HT-29 (cell line): ENCODE measurements around the gene DDX39B. TPM values are rescaled to one million over a fixed set of nuclear protein-coding genes. Genes with fewer than 3 reads are reported as not detected.
"Not testable (repeated sequence)": the region's sequence is repeated elsewhere in the genome, so short reads cannot be mapped to it uniquely, and the experiment has no call there.

ENCODE experiments used
- DNase-seq: peaks from one replicate; pipeline ENCODE4 v3.0.0-alpha.2; 2015; ENCODE audit warnings: low spot score
- total RNA-seq: library from RNA; depleted of rRNA; stranded (reverse); fragments of >200 nt; shearing (Covaris generic); gene quantifications from 2 replicates; pipeline ENCODE4 v1.2.3, GENCODE V29; 2014

Gene DDX39B
- total RNA-seq, 1 experiment from 2014 or later: 685 TPM

DNA sequence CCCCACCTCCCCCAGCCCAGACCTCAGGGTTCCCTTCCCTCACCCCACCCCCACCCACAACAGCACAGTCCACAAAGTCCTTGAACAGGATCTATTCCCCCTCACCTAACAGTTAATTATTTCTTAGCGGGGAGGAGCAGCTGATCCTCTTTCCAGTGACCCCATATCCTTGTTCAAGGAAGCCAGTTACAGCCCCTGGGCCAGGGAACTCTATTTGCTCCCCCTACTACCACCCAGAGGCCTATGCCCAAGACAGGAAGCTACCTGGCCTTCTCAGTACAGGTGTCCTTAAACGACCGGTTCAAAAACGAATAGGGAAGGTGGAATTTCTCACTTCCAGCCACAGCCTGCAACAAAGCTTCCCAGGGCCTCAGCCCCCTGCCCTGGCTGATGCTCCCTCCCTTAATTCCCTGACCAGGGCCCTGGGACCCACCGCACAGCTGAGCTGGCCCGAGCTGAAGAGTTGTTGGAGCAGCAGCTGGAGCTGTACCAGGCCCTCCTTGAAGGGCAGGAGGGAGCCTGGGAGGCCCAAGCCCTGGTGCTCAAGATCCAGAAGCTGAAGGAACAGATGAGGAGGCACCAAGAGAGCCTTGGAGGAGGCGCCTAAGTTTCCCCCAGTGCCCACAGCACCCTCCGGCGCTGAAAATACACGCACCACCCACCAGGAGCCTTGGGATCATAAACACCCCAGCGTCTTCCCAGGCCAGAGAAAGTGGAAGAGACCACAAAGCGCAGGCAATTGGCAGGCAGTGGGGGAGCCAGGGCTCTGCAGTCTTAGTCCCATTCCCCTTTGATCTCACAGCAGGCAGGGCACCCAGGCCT lies 12.3 kb downstream of the DDX39B start:
- DNase-seq: no peak

DNA sequence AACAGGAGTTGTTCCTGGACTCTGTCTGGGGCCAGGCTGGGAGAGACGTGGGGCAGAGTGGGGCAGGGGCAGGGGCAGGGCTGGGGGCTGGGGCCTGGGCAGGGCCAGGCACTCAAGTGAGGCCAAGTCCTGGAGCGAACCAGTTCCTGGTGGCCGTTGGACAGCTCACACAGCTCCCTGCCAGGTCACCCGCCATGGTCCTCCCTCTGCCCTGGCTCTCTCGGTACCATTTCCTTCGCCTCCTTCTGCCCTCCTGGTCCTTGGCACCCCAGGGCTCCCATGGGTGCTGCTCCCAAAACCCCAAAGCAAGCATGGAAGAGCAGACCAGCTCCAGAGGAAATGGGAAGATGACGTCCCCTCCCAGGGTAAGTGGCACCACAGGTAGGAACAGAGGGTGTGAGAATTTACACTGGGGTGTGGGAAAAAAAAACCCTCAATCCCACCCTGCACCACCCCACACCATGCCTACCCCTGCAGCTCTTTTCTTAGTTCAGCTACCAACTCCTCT lies 12.9 kb downstream of the DDX39B start, which contains the start of gene MCCD1:
Gene MCCD1 (plus strand): TSS at position 142 of the 508 bp plus-strand sequence. CDS start 53 bp downstream, at position 195.
- no peak for DNase-seq

DNA sequence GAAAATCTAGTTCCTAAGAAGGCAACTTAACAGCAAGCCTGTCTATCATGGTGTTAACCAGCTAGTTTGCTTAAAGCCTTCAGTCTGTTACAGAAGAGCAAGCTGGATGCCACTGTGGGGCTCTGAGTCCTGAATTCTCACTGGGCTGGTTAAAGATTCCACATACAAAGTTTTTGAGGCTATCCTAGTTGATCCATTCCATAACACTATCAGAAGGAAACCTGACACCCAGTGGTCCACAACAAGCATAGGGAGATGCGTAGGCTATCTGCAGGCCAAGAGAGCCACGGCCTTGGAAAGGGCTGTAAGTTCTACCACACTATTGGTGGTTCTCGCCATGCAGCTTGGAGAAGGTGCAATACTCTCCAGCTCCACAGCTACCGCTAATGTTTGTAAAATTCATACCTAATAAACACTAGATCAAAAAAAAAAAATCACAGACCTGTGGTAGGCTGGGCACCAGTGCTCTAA lies 13.5 kb downstream of the DDX39B start:
- DNase-seq: no peak

DNA sequence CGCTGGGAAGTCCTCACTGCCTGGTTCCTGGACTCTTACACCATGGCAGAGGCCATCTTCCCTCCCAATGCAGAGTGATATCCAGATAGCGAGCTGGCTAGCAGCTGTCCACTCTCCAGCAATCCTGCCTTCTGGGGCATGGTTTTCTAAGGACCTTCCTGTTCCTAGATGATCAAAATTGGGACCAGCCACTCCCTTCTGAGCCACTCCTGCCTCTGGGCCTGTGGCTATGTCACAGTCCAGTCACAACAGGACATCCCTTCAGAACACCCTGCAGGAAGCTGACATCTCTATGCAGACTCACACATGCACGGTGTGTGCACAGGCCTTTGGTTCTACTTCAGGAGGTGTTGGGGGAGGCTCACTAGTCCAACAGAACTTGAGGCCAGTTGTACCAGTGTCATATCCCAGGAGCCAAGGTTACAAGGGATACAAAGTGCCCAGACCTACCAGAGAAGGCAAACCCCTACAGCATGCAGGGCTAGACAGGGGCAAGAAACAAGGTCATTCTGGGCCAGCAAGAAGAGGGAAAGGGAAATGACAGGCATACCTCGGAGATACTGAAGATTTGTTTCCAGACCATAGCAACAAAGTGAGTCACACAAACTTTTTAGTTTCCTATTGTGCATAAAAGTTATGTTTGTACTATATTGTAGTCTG lies 15.7 kb downstream of the DDX39B start:
- no peak for DNase-seq

DNA sequence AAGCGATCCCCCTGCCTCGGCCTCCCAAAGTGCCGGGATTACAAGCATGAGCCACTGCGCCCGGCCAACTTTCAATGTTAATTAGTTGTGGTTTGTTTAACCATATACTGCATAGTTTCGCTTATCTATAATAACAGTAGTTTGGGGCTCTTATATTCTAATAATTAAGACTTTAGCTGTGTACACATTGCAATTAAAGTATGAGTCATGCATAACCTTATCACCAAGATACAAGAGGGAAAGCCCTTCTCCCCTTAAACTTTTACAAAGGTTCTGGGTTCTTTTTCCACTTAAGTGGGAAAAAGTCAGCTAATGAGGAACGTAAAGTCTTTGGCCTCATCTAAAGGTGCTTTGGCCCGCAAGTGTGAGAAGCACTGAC lies 16.3 kb downstream of the DDX39B start:
- DNase-seq: no peak

DNA sequence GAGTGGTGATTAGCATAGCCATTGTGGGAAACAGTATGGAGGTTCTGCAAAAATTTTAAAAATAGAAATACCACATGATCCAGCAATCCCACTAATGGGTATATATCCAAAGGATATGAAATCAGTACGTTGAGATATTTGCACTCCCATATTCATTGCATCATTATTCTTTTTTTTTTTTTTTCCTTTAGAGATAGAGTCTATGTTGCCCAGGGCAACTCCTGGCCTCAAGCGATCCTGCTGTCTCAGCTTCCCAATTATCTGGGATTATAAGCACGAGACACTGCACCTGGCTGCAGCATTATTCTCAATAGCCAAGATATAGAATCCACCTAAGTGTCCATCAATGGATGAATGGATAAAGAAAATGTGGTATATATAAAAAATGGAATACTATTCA lies 20.0 kb downstream of the DDX39B start:
- DNase-seq: no peak

DNA sequence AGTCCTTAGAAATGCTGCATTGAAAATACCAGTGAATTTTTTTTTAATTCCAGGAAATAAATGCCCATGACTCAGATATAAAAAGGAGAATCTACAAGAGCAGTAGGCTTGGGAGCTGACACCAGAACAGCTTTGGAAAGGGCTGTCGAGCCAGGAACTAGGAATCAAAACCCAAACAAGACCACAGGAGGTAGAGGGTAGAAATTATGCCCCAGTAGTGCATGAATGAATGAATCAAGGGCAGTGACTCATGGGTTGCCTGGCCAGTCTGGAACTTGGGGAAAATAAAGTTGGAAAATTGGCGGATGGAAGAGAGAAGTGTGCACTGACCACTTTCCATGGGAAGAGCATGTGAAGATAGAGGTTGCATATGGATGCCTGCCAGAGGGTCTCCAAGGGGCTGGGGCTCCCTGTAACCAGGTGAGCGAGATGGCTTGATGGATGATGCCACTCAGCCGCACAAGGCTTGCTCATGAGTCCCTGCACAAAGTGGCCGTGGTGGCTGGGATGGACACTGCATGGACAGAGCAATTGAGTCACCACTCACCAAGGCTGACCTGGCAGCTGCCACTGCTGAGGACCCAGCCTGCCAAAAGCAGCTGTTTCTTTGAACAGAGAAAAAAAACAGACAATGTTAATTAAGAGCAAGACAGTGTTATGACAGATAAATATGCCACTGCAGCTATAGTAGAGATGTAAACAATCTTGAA lies 28.2 kb downstream of the DDX39B start:
- no peak for DNase-seq

DNA sequence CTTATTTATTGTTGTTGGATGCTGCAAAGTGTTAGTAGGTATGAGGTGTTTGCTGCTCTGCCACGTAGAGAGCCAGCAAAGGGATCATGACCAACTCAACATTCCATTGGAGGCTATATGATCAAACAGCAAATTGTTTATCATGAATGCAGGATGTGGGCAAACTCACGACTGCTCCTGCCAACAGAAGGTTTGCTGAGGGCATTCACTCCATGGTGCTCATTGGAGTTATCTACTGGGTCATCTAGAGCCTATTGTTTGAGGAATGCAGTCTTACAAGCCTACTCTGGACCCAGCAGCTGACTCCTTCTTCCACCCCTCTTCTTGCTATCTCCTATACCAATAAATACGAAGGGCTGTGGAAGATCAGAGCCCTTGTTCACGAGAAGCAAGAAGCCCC lies 31.8 kb downstream of the DDX39B start:
- no peak for DNase-seq

DNA sequence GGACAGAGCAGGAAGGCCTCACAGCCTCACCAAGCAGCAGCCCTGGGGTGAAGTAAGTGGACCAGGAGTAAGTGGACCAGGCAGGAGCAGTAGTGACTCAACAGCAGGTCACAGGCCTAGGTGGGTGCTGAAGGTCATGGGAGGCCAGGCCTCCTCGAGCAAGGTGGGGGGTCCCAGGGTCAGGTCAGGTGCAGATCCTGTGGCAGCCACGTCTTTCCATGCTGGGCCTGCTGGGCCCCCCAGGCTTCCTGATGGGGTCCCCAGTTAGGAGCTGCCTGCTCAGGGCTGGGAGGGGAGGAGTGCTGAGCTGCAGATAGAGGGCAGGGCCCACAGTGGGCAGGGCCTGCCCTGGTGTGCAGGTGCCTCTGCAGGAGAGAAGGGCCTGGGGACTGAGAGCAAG lies 32.8 kb downstream of the DDX39B start:
- not testable (repeated sequence) for DNase-seq

DNA sequence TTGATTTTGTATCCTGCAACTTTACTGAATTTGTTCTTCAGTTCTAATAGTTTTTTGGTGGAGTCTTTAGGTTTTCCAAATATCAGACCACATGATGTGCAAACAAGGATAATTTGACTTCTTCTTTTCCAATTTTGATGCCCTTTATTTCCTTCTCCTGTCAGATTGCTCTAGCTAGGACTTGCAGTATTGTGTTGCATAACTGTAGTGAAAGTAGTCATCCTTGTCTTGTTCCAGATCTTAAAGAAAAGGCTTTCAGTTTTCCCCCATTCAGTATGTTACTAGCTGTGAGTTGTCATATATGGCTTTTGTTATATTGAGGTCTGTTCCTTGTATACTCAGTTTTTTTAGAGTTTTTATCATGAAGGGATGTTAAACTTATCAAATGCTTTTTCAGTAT lies 39.2 kb downstream of the DDX39B start:
- no peak for DNase-seq

DNA sequence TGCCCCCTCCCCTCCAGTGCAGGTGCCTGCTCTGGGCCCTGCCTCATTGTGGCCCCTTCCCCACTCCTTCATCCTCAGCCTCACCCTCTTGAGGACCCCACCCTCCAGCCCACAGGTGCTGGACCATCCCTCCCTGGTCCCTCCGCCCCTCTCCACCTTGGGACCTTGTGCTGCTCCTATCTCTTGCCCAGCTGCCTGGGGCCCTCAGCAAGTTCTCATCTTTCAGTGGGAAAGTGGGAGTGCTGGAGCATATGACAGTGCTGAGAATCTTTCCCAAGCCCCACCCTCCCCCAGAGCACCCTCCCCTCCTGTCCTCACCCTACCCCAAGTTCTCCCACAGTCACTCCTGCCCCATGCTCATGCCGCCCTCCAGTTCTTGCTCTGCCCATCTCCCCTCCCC lies 42.2 kb downstream of the DDX39B start:
- not testable (repeated sequence) for DNase-seq

DNA sequence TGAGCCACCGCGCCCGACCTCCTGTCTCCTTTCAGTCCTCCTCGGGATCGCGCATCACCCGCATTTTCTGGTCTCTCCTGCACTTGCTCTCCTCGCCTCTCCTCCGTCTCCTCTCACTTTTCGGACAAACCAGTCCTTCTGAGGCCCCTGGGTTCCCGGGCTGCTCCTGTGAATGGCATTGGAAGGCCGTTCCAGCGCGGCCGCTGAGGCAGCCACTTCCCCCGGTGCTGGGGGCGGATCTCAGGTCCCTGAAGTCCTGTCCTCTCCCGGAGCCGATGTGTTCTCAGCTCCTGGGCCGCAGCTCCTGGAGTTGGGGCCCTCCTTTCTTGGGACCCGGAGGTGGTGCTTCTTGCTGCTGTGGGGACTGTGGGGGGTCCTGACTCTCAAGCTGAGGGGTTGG lies 43.1 kb downstream of the DDX39B start:
- DNase-seq: no peak

DNA sequence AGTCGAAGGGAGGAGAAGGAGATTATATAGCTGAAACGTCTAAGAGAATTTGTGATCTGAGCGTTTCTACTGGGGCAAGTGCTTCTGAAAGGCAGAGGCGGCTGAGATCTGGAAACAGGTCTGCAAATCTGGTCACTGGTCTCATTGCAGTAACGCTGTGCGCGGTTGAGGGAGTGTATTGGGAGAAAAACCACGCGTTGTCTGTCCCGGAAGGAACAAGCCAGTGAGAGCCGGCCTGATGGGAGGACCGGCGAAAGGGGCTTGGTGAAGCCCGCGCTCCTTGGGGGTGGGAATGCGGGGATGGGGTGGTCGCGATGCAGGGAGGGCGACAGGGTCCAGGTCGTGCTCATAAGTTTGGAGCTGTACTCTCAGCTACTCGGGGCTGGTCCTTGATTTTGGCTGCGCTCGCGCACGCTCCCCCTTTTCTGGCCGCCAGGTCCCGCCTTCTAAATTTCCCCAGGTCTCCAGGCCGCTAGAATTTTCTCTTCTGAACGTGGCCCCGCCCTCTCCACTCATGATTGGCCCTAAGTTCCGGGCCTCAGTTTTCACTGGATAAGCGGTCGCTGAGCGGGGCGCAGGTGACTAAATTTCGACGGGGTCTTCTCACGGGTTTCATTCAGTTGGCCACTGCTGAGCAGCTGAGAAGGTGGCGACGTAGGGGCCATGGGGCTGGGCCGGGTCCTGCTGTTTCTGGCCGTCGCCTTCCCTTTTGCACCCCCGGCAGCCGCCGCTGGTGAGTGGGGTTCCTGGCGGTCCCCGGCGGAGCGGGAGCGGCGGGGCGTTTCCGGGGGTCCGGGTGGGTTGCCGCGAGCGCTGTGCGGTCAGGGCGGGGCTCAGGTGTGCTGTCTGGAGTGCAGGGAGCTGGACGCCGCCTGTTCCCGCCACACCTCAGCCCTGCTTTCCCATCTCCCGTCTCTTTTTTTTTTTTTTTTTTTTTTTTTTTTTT lies 44.0 kb downstream of the DDX39B start, which contains the start of gene MICB:
Gene MICB (plus strand): TSS at position 615 of the 946 bp plus-strand sequence. CDS start 49 bp downstream, at position 664.
- peak; percentile 54 for DNase-seq

DNA sequence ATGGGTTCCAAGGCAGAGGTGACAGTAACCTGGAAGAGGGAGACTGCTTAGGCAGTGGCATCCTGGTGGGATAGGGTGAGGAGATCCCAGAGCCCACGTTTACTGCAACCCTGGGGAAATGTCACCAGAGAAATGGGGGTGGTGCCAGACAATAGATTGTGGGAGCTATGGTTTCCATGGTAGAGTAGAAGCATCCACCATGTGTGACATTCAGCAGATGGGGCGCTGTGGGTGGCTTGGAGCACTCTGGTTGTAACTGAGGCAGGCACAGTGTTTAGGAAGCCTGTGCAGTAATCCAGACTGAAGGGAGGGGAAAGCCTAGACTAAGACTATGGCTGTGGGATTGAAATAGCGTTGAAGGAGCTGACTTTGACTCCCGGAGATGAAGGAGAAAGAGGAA lies 45.0 kb downstream of the DDX39B start:
- DNase-seq: not testable (repeated sequence)

DNA sequence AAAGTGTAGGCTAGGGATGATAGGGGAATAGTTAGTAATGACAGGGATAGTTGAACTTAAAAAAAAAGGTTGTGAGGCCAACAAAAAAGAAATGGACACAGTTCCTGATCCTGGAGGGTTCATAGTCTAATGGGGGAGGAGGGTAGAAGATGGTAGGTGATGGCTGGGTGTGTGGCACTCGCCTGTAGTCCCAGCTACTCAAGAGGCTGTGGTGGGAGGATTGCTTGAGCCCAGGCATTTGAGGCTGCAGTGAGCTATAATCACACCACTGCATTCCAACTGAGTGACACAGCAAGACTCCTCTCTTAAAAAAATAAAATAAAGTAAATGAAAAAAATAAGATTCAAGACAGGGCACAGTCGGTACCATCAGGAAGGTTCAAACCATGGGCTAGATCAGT lies 46.2 kb downstream of the DDX39B start:
- no peak for DNase-seq

DNA sequence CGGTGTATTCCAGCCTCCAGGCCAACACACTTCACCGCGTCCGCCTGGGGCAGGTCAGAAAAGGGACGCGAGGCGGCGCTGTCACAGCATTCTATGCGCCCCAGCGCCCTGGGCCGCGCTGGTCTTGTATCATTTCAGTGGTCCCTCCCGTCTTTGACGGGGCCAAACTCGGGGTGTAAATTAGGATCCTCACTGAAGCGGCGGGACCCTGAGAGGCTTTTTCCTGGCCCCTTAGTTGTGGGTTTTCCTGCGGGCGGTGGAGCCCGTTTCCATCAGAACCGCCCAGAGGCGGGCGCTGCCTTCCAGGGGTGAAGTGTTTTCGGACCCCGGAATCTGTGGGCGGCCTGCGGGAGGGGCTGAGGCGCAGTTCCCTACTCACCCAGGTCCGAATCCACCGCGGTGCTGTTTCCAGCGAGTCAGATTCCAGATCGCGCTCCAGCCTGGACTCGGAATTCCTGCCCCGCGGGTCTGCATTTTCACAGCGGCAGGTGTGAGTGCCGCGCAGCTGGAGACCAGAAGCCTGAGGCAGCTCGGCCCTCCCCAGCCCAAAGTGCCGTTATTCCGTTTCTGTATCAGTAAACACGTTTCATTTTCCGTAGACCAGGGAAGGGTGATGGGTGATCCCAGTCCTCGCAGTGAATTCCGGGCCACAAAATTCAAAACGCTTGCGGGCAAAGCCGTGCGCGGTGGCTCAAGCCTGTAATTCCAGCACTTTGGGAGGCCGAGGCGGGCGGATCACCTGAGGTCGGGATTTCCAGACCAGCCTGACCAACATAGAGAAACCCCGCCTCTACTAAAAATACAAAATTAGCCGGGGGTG lies 47.7 kb downstream of the DDX39B start:
- DNase-seq: peak; percentile 71

DNA sequence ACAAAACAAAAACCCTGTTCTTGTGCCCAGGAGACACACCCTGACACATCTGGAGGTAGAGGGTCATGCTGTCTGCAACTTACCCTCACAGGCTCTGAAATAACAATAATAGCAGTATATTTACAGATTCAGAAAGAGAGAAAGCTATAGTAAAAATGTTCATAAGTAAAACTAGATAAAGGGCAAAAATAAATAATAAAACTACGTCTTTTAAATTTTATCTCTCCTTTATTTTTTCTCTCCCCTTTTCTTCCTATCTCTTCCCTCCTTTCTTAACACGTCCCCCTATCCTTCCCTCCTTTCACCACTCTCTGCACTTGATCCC lies 48.3 kb downstream of the DDX39B start:
- DNase-seq: not testable (repeated sequence)

DNA sequence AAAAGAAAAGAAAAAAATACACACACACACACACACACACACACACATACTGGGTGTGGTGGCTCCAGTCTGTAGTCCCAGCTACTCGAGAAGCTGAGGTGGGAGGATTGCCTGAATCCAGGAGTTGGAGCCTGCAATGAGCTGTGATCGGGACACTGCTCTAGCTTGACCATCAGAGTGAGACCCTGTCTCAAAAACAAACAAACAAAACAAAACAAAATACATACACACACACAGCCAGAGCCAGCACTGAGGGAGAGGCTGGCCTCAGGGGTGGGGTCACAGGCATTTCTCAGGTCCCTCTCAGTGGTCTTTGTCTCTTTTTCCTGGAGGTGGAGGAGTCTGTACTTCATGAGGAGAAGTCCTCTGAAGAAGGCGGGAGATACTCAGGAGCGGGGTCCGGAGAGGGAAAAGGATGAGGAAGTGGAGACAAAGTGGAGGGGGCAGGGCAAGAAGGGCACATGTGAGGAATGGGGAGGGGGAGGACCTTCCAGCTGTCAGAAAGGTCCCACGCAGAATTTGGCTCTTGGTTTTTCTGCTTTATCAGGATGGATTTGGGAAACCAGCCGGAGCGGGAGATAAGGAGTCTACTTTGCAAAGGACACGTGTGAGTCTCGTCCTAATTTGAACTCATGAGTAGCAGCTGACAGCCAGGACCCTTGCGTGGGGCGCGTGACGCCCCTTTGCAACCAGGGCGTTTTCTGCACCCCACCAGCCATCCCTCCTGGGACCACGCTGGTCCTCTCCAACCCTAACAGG lies 51.5 kb downstream of the DDX39B start:
- no peak for DNase-seq

DNA sequence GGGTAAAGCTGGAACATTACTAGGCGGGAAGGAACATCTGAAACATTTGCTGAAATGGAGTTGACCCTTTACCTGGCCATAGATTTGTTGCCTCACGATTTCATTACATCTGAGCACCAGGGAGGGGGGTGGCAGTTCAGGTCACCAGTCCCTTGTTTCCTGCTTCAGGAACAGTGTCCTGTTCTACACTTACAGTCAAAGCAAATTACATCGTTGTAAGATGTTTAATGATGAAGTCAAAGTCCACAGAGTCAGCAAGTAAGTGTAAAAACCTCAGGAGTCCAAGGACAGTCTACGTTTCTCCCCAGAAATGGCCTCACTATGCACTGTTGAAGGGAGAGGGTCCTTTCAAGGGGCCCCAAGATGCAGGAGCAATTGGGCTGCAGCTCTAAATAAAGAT lies 52.7 kb downstream of the DDX39B start:
- no peak for DNase-seq
